IMR-90 (cell line): ENCODE data around the gene SGTB. TPM values are rescaled to one million over a fixed set of nuclear protein-coding genes. Genes with fewer than 3 reads are reported as not detected.
A peak's percentile ranks its signal among the peaks of the same experiment; 100 is the strongest.

Source experiments
- ATAC-seq: fragments of 200-7000 bp; cut with Tn5 transposase; 2 replicates; pipeline ENCODE4 v1.9.1; 2020; ENCODE audit warnings: low read depth, mild to moderate bottlenecking, moderate library complexity
- BruUV-seq: library from RNA; stranded (reverse); fragments of 400-500 nt; replicated peaks from 2 replicates; lab custom pipeline; 2021; lab: Mats Ljungman, UMichigan
- CTCF ChIA-PET: fragments of 300-600 bp; formaldehyde crosslinking; extraction: SDS; loops from one replicate; lab custom pipeline; 2021; ENCODE audit warnings: antibody characterized with exemption; lab: Yijun Ruan, JAX
- POLR2A ChIA-PET: fragments of 300-600 bp; sonication (Branson Sonifier 250); formaldehyde crosslinking; loops from one replicate; lab custom pipeline; 2022; ENCODE audit warnings: antibody characterized with exemption; ENCODE audit not compliant: unreplicated experiment; lab: Charles Lee
- DNase-seq: peaks from one replicate; pipeline ENCODE4 v3.0.0; 2013
- H2AFZ ChIP-seq: replicated peaks from 2 replicates; pipeline ENCODE3; 2013; ENCODE audit warnings: low read length, mild to moderate bottlenecking; ENCODE audit not compliant: poor library complexity
- H2AK5ac ChIP-seq: 2 replicates; pipeline ENCODE4 v1.6.1; 2013; ENCODE audit warnings: low read depth, low read length, inconsistent platforms
- H2AK9ac ChIP-seq: replicated peaks from 2 replicates; pipeline ENCODE3; 2013; ENCODE audit warnings: mild to moderate bottlenecking, low read depth, low read length, moderate library complexity; ENCODE audit not compliant: poor library complexity
- H2BK120ac ChIP-seq: 2 replicates; pipeline ENCODE4 v1.6.1; 2013; ENCODE audit warnings: low read depth, low read length, inconsistent platforms
- H2BK15ac ChIP-seq: 3 replicates; pipeline ENCODE4 v1.6.1; 2013; ENCODE audit warnings: low read depth, low read length, inconsistent platforms
- H2BK20ac ChIP-seq: 2 replicates; pipeline ENCODE4 v1.6.1; 2013; ENCODE audit warnings: low read depth, mild to moderate bottlenecking, inconsistent platforms, low read length, moderate library complexity
- H2BK5ac ChIP-seq: 2 replicates; pipeline ENCODE4 v1.6.1; 2013; ENCODE audit warnings: mild to moderate bottlenecking, low read depth, low read length, inconsistent platforms; ENCODE audit not compliant: poor library complexity, severe bottlenecking
- H3K14ac ChIP-seq: replicated peaks from 2 replicates; pipeline ENCODE4 v1.6.1; 2013; ENCODE audit warnings: low read depth, low read length, inconsistent platforms
- H3K18ac ChIP-seq: 2 replicates; pipeline ENCODE4 v1.6.1; 2013; ENCODE audit warnings: low read depth, low read length, control low read depth
- H3K23ac ChIP-seq: 2 replicates; pipeline ENCODE4 v1.6.1; 2013; ENCODE audit warnings: low read depth, low read length, inconsistent platforms
- H3K27ac ChIP-seq: 2 replicates; pipeline ENCODE4 v1.5.1; 2013; ENCODE audit warnings: mild to moderate bottlenecking, control low read depth, low read length; ENCODE audit not compliant: insufficient read depth
- H3K27me3 ChIP-seq: 2 replicates; pipeline ENCODE4 v1.6.1; 2013; ENCODE audit warnings: low read length; ENCODE audit not compliant: control insufficient read depth, insufficient read depth
- H3K36me3 ChIP-seq: 2 replicates; pipeline ENCODE4 v1.6.1; 2013; ENCODE audit warnings: low read length, mixed read lengths; ENCODE audit not compliant: control insufficient read depth, insufficient read depth
- H3K4ac ChIP-seq: 2 replicates; pipeline ENCODE4 v1.6.1; 2013; ENCODE audit warnings: low read depth, low read length, inconsistent platforms
- H3K4me1 ChIP-seq: 2 replicates; pipeline ENCODE4 v1.6.1; 2013; ENCODE audit warnings: low read length, mixed read lengths; ENCODE audit not compliant: control insufficient read depth, insufficient read depth
- H3K4me2 ChIP-seq: 2 replicates; pipeline ENCODE4 v1.6.1; 2013; ENCODE audit warnings: low read depth, mild to moderate bottlenecking, control low read depth, low read length, moderate library complexity
- H3K4me3 ChIP-seq: 2 replicates; pipeline ENCODE4 v1.5.1; 2013; ENCODE audit warnings: low read depth, mild to moderate bottlenecking, control low read depth, low read length, moderate library complexity; ENCODE audit not compliant: insufficient read depth
- H3K56ac ChIP-seq: 2 replicates; pipeline ENCODE4 v1.6.1; 2013; ENCODE audit warnings: low read length, inconsistent platforms; ENCODE audit not compliant: insufficient read depth; ENCODE audit errors: extremely low read depth
- H3K79me1 ChIP-seq, 2 experiments: 2 replicates each; pipeline ENCODE4 v1.6.1; 2013; ENCODE audit warnings: low read length in 2 of 2, inconsistent platforms in 1 of 2, low read depth in 1 of 2
- H3K9ac ChIP-seq: 2 replicates; pipeline ENCODE4 v1.6.1; 2013; ENCODE audit warnings: low read depth, low read length, control low read depth
- H3K9me1 ChIP-seq: 2 replicates; pipeline ENCODE4 v1.6.1; 2013; ENCODE audit warnings: low read length, inconsistent platforms; ENCODE audit not compliant: insufficient read depth
- H3K9me3 ChIP-seq: 2 replicates; pipeline ENCODE4 v1.6.1; 2013; ENCODE audit warnings: low read length; ENCODE audit not compliant: control insufficient read depth, insufficient read depth
- H4K20me1 ChIP-seq: 2 replicates; pipeline ENCODE4 v1.6.1; 2013; ENCODE audit warnings: low read length, inconsistent platforms; ENCODE audit not compliant: insufficient read depth
- H4K5ac ChIP-seq: 2 replicates; pipeline ENCODE4 v1.6.1; 2013; ENCODE audit warnings: mild to moderate bottlenecking, low read depth, low read length, control low read depth
- H4K8ac ChIP-seq, 2 experiments: 2 replicates each; pipeline ENCODE4 v1.6.1; 2013; ENCODE audit warnings: low read depth in 2 of 2, low read length in 2 of 2, control low read depth in 1 of 2, inconsistent platforms in 1 of 2
- H4K91ac ChIP-seq: 2 replicates; pipeline ENCODE4 v1.6.1; 2013; ENCODE audit warnings: low read depth, low read length, inconsistent platforms; ENCODE audit not compliant: insufficient read depth
- BHLHE40 ChIP-seq: fragments of 150-350 bp; IDR thresholded peaks from 2 replicates; pipeline ENCODE4 v1.6.1; 2016; ENCODE audit warnings: mild to moderate bottlenecking, low read depth, low read length
- CEBPB ChIP-seq: IDR thresholded peaks from 2 replicates; pipeline ENCODE4 v1.6.1; 2012; ENCODE audit warnings: low read depth, low read length, improper control_type of control experiment
- CHD1 ChIP-seq: IDR thresholded peaks from 2 replicates; pipeline ENCODE4 v1.6.1; 2012; ENCODE audit warnings: low read depth, low read length, improper control_type of control experiment
- FOS ChIP-seq: fragments of 150-350 bp; IDR thresholded peaks from 2 replicates; pipeline ENCODE4 v1.6.1; 2016; ENCODE audit warnings: low read depth, low read length
- MAFK ChIP-seq: IDR thresholded peaks from 2 replicates; pipeline ENCODE4 v1.6.1; 2012; ENCODE audit warnings: low read depth, low read length, improper control_type of control experiment
- MAZ ChIP-seq: IDR thresholded peaks from 2 replicates; pipeline ENCODE4 v1.6.1; 2012; ENCODE audit warnings: low read depth, mild to moderate bottlenecking, low read length, improper control_type of control experiment, moderate library complexity, borderline replicate concordance
- MXI1 ChIP-seq: IDR thresholded peaks from 2 replicates; pipeline ENCODE4 v1.6.1; 2012; ENCODE audit warnings: low read depth, mild to moderate bottlenecking, low read length, moderate library complexity, borderline replicate concordance
- NFE2L2 ChIP-seq: fragments of 150-350 bp; IDR thresholded peaks from 2 replicates; pipeline ENCODE4 v1.6.1; 2016; ENCODE audit warnings: low read depth, mild to moderate bottlenecking, low read length
- POLR2A ChIP-seq: IDR thresholded peaks from 2 replicates; pipeline ENCODE4 v1.6.1; 2012; ENCODE audit warnings: mild to moderate bottlenecking, low read depth, low read length
- RAD21 ChIP-seq: IDR thresholded peaks from 2 replicates; pipeline ENCODE4 v1.6.1; 2012; ENCODE audit warnings: low read length, improper control_type of control experiment
- RCOR1 ChIP-seq: IDR thresholded peaks from 2 replicates; pipeline ENCODE4 v1.6.1; 2012; ENCODE audit warnings: mild to moderate bottlenecking, low read length, improper control_type of control experiment; ENCODE audit not compliant: insufficient replicate concordance
- RFX5 ChIP-seq: IDR thresholded peaks from 2 replicates; pipeline ENCODE4 v1.8.0; 2012; ENCODE audit warnings: low read depth, mild to moderate bottlenecking, low read length, moderate library complexity
- SMC3 ChIP-seq: fragments of 150-350 bp; IDR thresholded peaks from 2 replicates; pipeline ENCODE4 v1.6.1; 2016; ENCODE audit warnings: low read depth, mild to moderate bottlenecking, antibody characterized with exemption, low read length, moderate library complexity
- WGBS, 2 experiments: methylation state at CpG; one replicate each; pipeline versions ENCODE4 v1.1.5 to v1.1.7; 2013; ENCODE audit warnings: missing lambda C conversion rate in 2 of 2; ENCODE audit not compliant: insufficient read length in 1 of 2; ENCODE audit errors: extremely low coverage in 2 of 2; 5-methylcytosine and 5-hydroxymethylcytosine counted together
- dilution Hi-C: fragments of 300-500 bp; cut with HindIII; formaldehyde crosslinking; loops from one replicate; pipeline ENCODE4 v1.14.3; 2018; ENCODE audit warnings: low sequenced_read_pairs; ENCODE audit not compliant: unreplicated experiment
- in situ Hi-C: fragments of 300-500 bp; cut with MboI; formaldehyde crosslinking; loops from 3 replicates; pipeline ENCODE4 v1.14.3; 2019; ENCODE audit warnings: low sequenced_read_pairs, inconsistent platforms, mixed read lengths
- intact Hi-C: fragments of 100-400 bp; cut with micrococcal nuclease; formaldehyde crosslinking; loops from 2 replicates; pipeline ENCODE4 v1.10.0; 2022
- polyA plus RNA-seq, 3 experiments: library from polyadenylated mRNA; depleted of rRNA; stranded (reverse); fragments of >200 nt; gene quantifications; 2 replicates each; pipeline ENCODE4 v1.2.3, GENCODE V29; 2012; ENCODE audit warnings: low replicate concordance in 1 of 3
- total RNA-seq: library from RNA; depleted of rRNA; stranded (reverse); fragments of >200 nt; gene quantifications from 2 replicates; pipeline ENCODE4 v1.2.3, GENCODE V29; 2012
- TF ChIP-seq, protein P1 (sequence below): fragments of 150-350 bp; IDR thresholded peaks from 2 replicates; pipeline ENCODE4 v1.6.1; 2016; ENCODE audit warnings: low read depth, mild to moderate bottlenecking, low read length, moderate library complexity, borderline replicate concordance
- TF ChIP-seq, protein P2 (sequence below): conservative IDR thresholded peaks from 2 replicates; pipeline ENCODE4 v1.5.1; 2012; ENCODE audit warnings: mild to moderate bottlenecking, low read depth, low read length, improper control_type of control experiment
- TF ChIP-seq, protein P3 (sequence below): fragments of 150-350 bp; IDR thresholded peaks from 2 replicates; pipeline ENCODE4 v1.6.1; 2017; ENCODE audit warnings: mild to moderate bottlenecking, antibody characterized with exemption, low read length, low read depth

The SGTB gene
- total and polyA plus RNA-seq, 2 of the 4 experiments (the other 2 are of a cell fraction), result 7.5 to 15.1 TPM

DNA sequence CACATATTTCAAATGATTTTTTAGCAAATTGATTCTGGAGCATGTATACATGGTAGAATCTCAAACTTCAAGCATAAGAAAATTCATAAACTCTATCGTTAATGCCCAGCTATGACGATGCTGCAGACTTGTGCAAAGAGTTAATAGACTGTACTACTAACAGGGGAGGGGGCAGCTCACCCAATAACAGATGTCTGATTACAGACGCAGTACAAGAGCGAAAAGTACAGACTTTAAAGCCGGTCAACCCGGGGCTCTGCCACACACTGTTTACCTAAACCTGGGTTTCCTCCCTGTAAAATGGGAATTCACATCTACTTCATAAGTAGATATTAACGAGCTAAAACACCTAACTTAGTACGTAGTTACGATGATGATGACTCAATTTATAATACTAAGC lies 98.4 kb downstream of the SGTB start:
- ChIA-PET CTCF (no interaction called here), POLR2A (interaction anchor here (0.5 kb wide), 2 partner anchors 56 to 60 kb away, joined by 3 read pairs; no protein-coding TSS in a partner anchor)
- TF ChIP-seq, protein P1, sequence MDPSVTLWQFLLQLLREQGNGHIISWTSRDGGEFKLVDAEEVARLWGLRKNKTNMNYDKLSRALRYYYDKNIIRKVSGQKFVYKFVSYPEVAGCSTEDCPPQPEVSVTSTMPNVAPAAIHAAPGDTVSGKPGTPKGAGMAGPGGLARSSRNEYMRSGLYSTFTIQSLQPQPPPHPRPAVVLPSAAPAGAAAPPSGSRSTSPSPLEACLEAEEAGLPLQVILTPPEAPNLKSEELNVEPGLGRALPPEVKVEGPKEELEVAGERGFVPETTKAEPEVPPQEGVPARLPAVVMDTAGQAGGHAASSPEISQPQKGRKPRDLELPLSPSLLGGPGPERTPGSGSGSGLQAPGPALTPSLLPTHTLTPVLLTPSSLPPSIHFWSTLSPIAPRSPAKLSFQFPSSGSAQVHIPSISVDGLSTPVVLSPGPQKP, result no peak
- no peak for TF ChIP-seq MAZ
- no peak for TF ChIP-seq RAD21
- TF ChIP-seq NFE2L2, result no peak
- TF ChIP-seq MXI1, result no peak
- TF ChIP-seq CHD1, result no peak
- no peak for TF ChIP-seq POLR2A
- TF ChIP-seq SMC3, result no peak
- TF ChIP-seq CEBPB, result no peak
- TF ChIP-seq RCOR1, result no peak
- TF ChIP-seq, protein P2, sequence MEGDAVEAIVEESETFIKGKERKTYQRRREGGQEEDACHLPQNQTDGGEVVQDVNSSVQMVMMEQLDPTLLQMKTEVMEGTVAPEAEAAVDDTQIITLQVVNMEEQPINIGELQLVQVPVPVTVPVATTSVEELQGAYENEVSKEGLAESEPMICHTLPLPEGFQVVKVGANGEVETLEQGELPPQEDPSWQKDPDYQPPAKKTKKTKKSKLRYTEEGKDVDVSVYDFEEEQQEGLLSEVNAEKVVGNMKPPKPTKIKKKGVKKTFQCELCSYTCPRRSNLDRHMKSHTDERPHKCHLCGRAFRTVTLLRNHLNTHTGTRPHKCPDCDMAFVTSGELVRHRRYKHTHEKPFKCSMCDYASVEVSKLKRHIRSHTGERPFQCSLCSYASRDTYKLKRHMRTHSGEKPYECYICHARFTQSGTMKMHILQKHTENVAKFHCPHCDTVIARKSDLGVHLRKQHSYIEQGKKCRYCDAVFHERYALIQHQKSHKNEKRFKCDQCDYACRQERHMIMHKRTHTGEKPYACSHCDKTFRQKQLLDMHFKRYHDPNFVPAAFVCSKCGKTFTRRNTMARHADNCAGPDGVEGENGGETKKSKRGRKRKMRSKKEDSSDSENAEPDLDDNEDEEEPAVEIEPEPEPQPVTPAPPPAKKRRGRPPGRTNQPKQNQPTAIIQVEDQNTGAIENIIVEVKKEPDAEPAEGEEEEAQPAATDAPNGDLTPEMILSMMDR, result no peak
- TF ChIP-seq RFX5, result no peak
- no peak for TF ChIP-seq FOS
- TF ChIP-seq BHLHE40, result no peak
- TF ChIP-seq, protein P3, sequence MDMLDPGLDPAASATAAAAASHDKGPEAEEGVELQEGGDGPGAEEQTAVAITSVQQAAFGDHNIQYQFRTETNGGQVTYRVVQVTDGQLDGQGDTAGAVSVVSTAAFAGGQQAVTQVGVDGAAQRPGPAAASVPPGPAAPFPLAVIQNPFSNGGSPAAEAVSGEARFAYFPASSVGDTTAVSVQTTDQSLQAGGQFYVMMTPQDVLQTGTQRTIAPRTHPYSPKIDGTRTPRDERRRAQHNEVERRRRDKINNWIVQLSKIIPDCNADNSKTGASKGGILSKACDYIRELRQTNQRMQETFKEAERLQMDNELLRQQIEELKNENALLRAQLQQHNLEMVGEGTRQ, result no peak
- TF ChIP-seq MAFK, result no peak
- Histone ChIP-seq H2BK5ac (peak overlapping the region; percentile 69), H3K9me1 (peaks cover 3% of the 10 kb centered on the region; the same call in 1 of the 2 replicates), H3K23ac (peak overlapping the region; percentile 94; the same call in 1 of the 2 replicates), H3K4me3 (peak overlapping the region; percentile 77), H3K4me1 (no peaks in the 10 kb centered on the region), H4K91ac (peak overlapping the region; percentile 66; the same call in 1 of the 2 replicates), H2BK20ac (no peak overlapping the region), H2AFZ (no peak overlapping the region), H2AK5ac (peak overlapping the region; percentile 47), H3K9me3 (no peaks in the 10 kb centered on the region), H3K18ac (no peak overlapping the region), H3K4ac (peak overlapping the region; percentile 79; the same call in 1 of the 2 replicates), H3K36me3 (no peaks in the 10 kb centered on the region), H4K20me1 (0 out of 2 replicates have a peak, but pooled peaks cover 7% of the 10 kb centered on the region), H4K5ac (peak overlapping the region; percentile 47; the same call in 1 of the 2 replicates), H3K56ac (peak overlapping the region; percentile 74; the same call in 1 of the 2 replicates), H3K27ac (peak overlapping the region; percentile 74; the same call in 1 of the 2 replicates), H2BK120ac (no peak overlapping the region), H2BK15ac (no peak overlapping the region), H3K27me3 (no peaks in the 10 kb centered on the region), H3K9ac (peak overlapping the region; percentile 95), H3K79me1 (peaks cover 8 to 48% of the 10 kb centered on the region in 2 experiments), H2AK9ac (peak overlapping the region; percentile 34), H3K4me2 (peak overlapping the region; percentile 98), H3K14ac (peak overlapping the region; percentile 93; the same call in 1 of the 2 replicates), H4K8ac (peak overlapping the region; percentile 88 to 93)
- dilution Hi-C loops, result no loop called here
- DNase-seq (no peak), ATAC-seq (no peak)
- in situ Hi-C loops, result no loop called here
- no CpG with 5 or more reads among the region's 9 CpGs for WGBS, 2 experiments
- BruUV-seq, result no TSS peak
- intact Hi-C loops, result loop anchor here (10.0 kb wide), 1 partner anchor 521 kb away; the partner anchor contains the start of gene SREK1
